ENCODE results near the gene IGF2.

IGF2 gene

GRCh38 chr11:2151500-2152257 lies 12.5 kb upstream of the IGF2 start:
- peak; percentile 78 for TF ChIP-seq CTCF (IDR thresholded peaks at IDR 0.05; ENCODE audit: extremely low read depth, missing control alignments)
- DNase-seq (ENCODE audit: low spot score), result peak; percentile 91

- DNase-seq (ENCODE audit: low spot score), result no peak
These were observed 11.0 kb upstream of the IGF2 start for GRCh38 chr11:2149864-2150847.

GRCh38 chr11:2149460-2149859 lies 10.3 kb upstream of the IGF2 start:
- DNase-seq (ENCODE audit: low spot score), result no peak
- no peak for TF ChIP-seq CTCF (IDR thresholded peaks at IDR 0.05; ENCODE audit: extremely low read depth, missing control alignments)

More at GRCh38 chr11:2149864-2150847, 11.0 kb upstream of the IGF2 start:
- TF ChIP-seq CTCF (IDR thresholded peaks at IDR 0.05; ENCODE audit: extremely low read depth, missing control alignments), result no peak

GRCh38 chr11:2148595-2148994 lies 9.4 kb upstream of the IGF2 start:
- no peak for TF ChIP-seq CTCF (IDR thresholded peaks at IDR 0.05; ENCODE audit: extremely low read depth, missing control alignments)
- DNase-seq (ENCODE audit: low spot score), result no peak

GRCh38 chr11:2147391-2147790 lies 8.2 kb upstream of the IGF2 start:
- TF ChIP-seq CTCF (IDR thresholded peaks at IDR 0.05; ENCODE audit: extremely low read depth, missing control alignments), result no peak
- DNase-seq (ENCODE audit: low spot score), result no peak

- no peak for DNase-seq (ENCODE audit: low spot score)
- no peak for TF ChIP-seq CTCF (IDR thresholded peaks at IDR 0.05; ENCODE audit: extremely low read depth, missing control alignments)
These were observed 6.9 kb upstream of the IGF2 start for GRCh38 chr11:2146051-2146450.
